T-helper 2 cell treated with Interferon-gamma antibody and Interleukin-4, amounts not matched to agents 100 ng/mL and 5 ng/mL, for 36 hours (primary cell): ENCODE measurements around the gene MSANTD2. TPM values are rescaled to one million over a fixed set of nuclear protein-coding genes. Genes with fewer than 3 reads are reported as not detected.

Experiments
- total RNA-seq: library from RNA; stranded (reverse); gene quantifications from 2 replicates; pipeline ENCODE4 v1.2.3, GENCODE V29; 2022

Gene MSANTD2
- total RNA-seq, 1 donor from 2014 or later = 12.8 TPM

Other genes starting within 250 kb of the MSANTD2 start
- gene OR8A1, start 230.4 kb downstream of the MSANTD2 start, total RNA-seq = not detected in 2 replicates
- not detected in 2 replicates for gene PANX3, start 189.0 kb downstream of the MSANTD2 start, total RNA-seq
- gene TBRG1, start 177.5 kb downstream of the MSANTD2 start, total RNA-seq = 36.3 and 38.7 TPM in 2 replicates
- gene SIAE, start 126.7 kb downstream of the MSANTD2 start, total RNA-seq = 5.2 and 5.5 TPM in 2 replicates
- gene SPA17, start 126.5 kb downstream of the MSANTD2 start, total RNA-seq = 2.3 and 2.7 TPM in 2 replicates
- 5.7 and 5.8 TPM in 2 replicates for gene NRGN, start 60.5 kb downstream of the MSANTD2 start, total RNA-seq
- 0.18 TPM in 1 of 2 replicates, not detected in the other for gene VSIG2, start 48.2 kb downstream of the MSANTD2 start, total RNA-seq
- 0.50 and 0.73 TPM in 2 replicates for gene ESAM, start 38.1 kb downstream of the MSANTD2 start, total RNA-seq
- gene ROBO3, start 65.0 kb upstream of the MSANTD2 start, total RNA-seq = 6.8 and 8.2 TPM in 2 replicates
- gene ROBO4, start 97.5 kb upstream of the MSANTD2 start, total RNA-seq = 0.11 and 0.20 TPM in 2 replicates
- not detected in 2 replicates for gene HEPN1, start 118.8 kb upstream of the MSANTD2 start, total RNA-seq
- not detected in 2 replicates for gene HEPACAM, start 135.6 kb upstream of the MSANTD2 start, total RNA-seq
- 9.3 and 9.5 TPM in 2 replicates for gene CCDC15, start 153.8 kb upstream of the MSANTD2 start, total RNA-seq